Osteoblast (primary cell): ENCODE measurements around the gene NGB. TPM values are rescaled to one million over a fixed set of nuclear protein-coding genes. Genes with fewer than 3 reads are reported as not detected.
"Not testable (repeated sequence)": the region's sequence is repeated elsewhere in the genome, so short reads cannot be mapped to it uniquely, and the experiment has no call there.

ENCODE experiments used
- DNase-seq: peaks from one replicate; pipeline ENCODE4 v3.0.0; 2011; ENCODE audit warnings: low spot score, mixed read lengths; ENCODE audit not compliant: insufficient read length; ENCODE audit errors: missing footprints
- H2AFZ ChIP-seq: 2 replicates; pipeline ENCODE4 v1.6.0; 2011; ENCODE audit warnings: mild to moderate bottlenecking, low read length
- H3K27ac ChIP-seq: 2 replicates; pipeline ENCODE4 v1.5.1; 2011; ENCODE audit warnings: mild to moderate bottlenecking, low read depth, low read length, moderate library complexity
- H3K27me3 ChIP-seq: 2 replicates; pipeline ENCODE4 v1.6.0; 2012; ENCODE audit warnings: mild to moderate bottlenecking, control low read depth, inconsistent platforms, low read length, moderate library complexity; ENCODE audit not compliant: insufficient read depth
- H3K36me3 ChIP-seq: 2 replicates; pipeline ENCODE4 v1.5.1; 2011; ENCODE audit warnings: mild to moderate bottlenecking, low read length, control low read depth, moderate library complexity; ENCODE audit not compliant: insufficient read depth
- H3K4me1 ChIP-seq: 2 replicates; pipeline ENCODE4 v1.5.1; 2011; ENCODE audit warnings: mild to moderate bottlenecking, low read length, control low read depth, moderate library complexity; ENCODE audit not compliant: insufficient read depth
- H3K4me2 ChIP-seq: 2 replicates; pipeline ENCODE4 v1.6.0; 2011; ENCODE audit warnings: mild to moderate bottlenecking, low read length; ENCODE audit not compliant: insufficient read depth
- H3K4me3 ChIP-seq: fragments of 200-600 bp; sonication (generic); 3 replicates; pipeline ENCODE4 v1.5.1; 2012; ENCODE audit warnings: mild to moderate bottlenecking, low read length, inconsistent platforms; ENCODE audit not compliant: insufficient read depth
- H3K79me2 ChIP-seq: 2 replicates; pipeline ENCODE4 v1.6.0; 2012; ENCODE audit warnings: mild to moderate bottlenecking, low read length, control low read depth, inconsistent platforms; ENCODE audit not compliant: insufficient read depth
- H3K9me3 ChIP-seq: 2 replicates; pipeline ENCODE4 v1.5.1; 2011; ENCODE audit warnings: low read depth, low read length, control low read depth
- H4K20me1 ChIP-seq: 2 replicates; pipeline ENCODE4 v1.6.0; 2012; ENCODE audit warnings: mild to moderate bottlenecking, low read length, control low read depth; ENCODE audit not compliant: insufficient read depth
- CTCF ChIP-seq: IDR thresholded peaks from 2 replicates; pipeline ENCODE4 v1.5.1; 2011; ENCODE audit warnings: mild to moderate bottlenecking, low read depth, low read length, moderate library complexity; ENCODE audit errors: extremely low read depth
- total RNA-seq: library from RNA; depleted of rRNA; stranded (reverse); fragments of >200 nt; gene quantifications from 2 replicates; pipeline ENCODE4 v1.2.3, GENCODE V29; 2012

The NGB gene
- total RNA-seq, 1 donor, result not detected

GRCh38 chr14:77286576-77286975, 15.6 kb upstream of the NGB start:
- TF ChIP-seq CTCF, result no peak
- no peaks in the 10 kb centered on the region for H3K4me1 ChIP-seq
- DNase-seq, result no peak

GRCh38 chr14:77284466-77284865, 13.5 kb upstream of the NGB start:
- Histone ChIP-seq H3K4me2 (no peak overlapping the region), H3K4me3 (no peak overlapping the region), H3K27me3 (no peaks in the 10 kb centered on the region), H4K20me1 (no peaks in the 10 kb centered on the region), H3K4me1 (no peaks in the 10 kb centered on the region), H3K79me2 (no peaks in the 10 kb centered on the region), H3K27ac (no peak overlapping the region), H2AFZ (no peak overlapping the region), H3K9me3 (no peaks in the 10 kb centered on the region), H3K36me3 (peaks cover 27% of the 10 kb centered on the region)
- TF ChIP-seq CTCF, result no peak
- DNase-seq, result no peak

More at GRCh38 chr14:77286576-77286975, 15.6 kb upstream of the NGB start:
- Histone ChIP-seq H3K36me3 (peaks cover 25% of the 10 kb centered on the region), H4K20me1 (no peaks in the 10 kb centered on the region), H2AFZ (no peak overlapping the region), H3K9me3 (no peaks in the 10 kb centered on the region), H3K27me3 (no peaks in the 10 kb centered on the region), H3K4me2 (no peak overlapping the region), H3K27ac (no peak overlapping the region), H3K79me2 (no peaks in the 10 kb centered on the region), H3K4me3 (no peak overlapping the region)

- H3K9me3 ChIP-seq, result no peaks in the 10 kb centered on the region
- no peaks in the 10 kb centered on the region for H3K79me2 ChIP-seq
- H3K4me1 ChIP-seq, result no peaks in the 10 kb centered on the region
- H2AFZ ChIP-seq, result no peak overlapping the region
- no peak overlapping the region for H3K27ac ChIP-seq
- H3K36me3 ChIP-seq, result peaks cover 31% of the 10 kb centered on the region
- no peak overlapping the region for H3K4me3 ChIP-seq
- no peak for DNase-seq
- H3K4me2 ChIP-seq, result no peak overlapping the region
- H3K27me3 ChIP-seq, result no peaks in the 10 kb centered on the region
- no peak for TF ChIP-seq CTCF
- no peaks in the 10 kb centered on the region for H4K20me1 ChIP-seq
These were observed 13.1 kb upstream of the NGB start for GRCh38 chr14:77284066-77284465.

GRCh38 chr14:77281852-77282410, 10.9 kb upstream of the NGB start:
- no peak overlapping the region for H3K27ac ChIP-seq

GRCh38 chr14:77280921-77281320, 9.9 kb upstream of the NGB start:
- H3K27me3 ChIP-seq, DNase-seq, H3K4me3 ChIP-seq, H3K79me2 ChIP-seq, H3K4me2 ChIP-seq, H3K27ac ChIP-seq, H2AFZ ChIP-seq, H4K20me1 ChIP-seq, H3K9me3 ChIP-seq, H3K4me1 ChIP-seq: not testable (repeated sequence)
- peaks cover 27% of the 10 kb centered on the region for H3K36me3 ChIP-seq

More at GRCh38 chr14:77281852-77282410, 10.9 kb upstream of the NGB start:
- Histone ChIP-seq H3K4me3 (no peak overlapping the region), H3K4me2 (no peak overlapping the region), H3K27me3 (no peaks in the 10 kb centered on the region), H2AFZ (no peak overlapping the region), H3K9me3 (no peaks in the 10 kb centered on the region), H3K4me1 (no peaks in the 10 kb centered on the region), H3K79me2 (no peaks in the 10 kb centered on the region), H3K36me3 (peaks cover 28% of the 10 kb centered on the region), H4K20me1 (no peaks in the 10 kb centered on the region)
- no peak for DNase-seq
- TF ChIP-seq CTCF, result no peak
